ENCODE results near the gene KRTAP5-4.

The KRTAP5-4 gene

GRCh38 chr11:1645357-1645821 is 23.5 kb upstream of the KRTAP5-4 start:
- Histone ChIP-seq H3K23ac (ENCODE audit: low read length in 2 of 2) (no peak overlapping the region), H2BK5ac (ENCODE audit: low read depth, low read length, poor library complexity, severe bottlenecking) (no peak overlapping the region), H3K4me3 (ENCODE audit: insufficient read depth in 1 of 2, low read depth in 1 of 2, low read length in 2 of 2) (no peak overlapping the region), H2AK5ac (ENCODE audit: low read length, severe bottlenecking) (no peak overlapping the region), H3K9me3 (ENCODE audit: control insufficient read depth, low read length) (no peaks in the 10 kb centered on the region), H3K27ac (ENCODE audit: low read length, poor library complexity, severe bottlenecking) (no peak overlapping the region), H2BK15ac (ENCODE audit: low read depth, poor library complexity, severe bottlenecking) (no peak overlapping the region), H3K79me1 (replicated peaks; ENCODE audit: low read length, poor library complexity, severe bottlenecking) (no peaks in the 10 kb centered on the region), H2BK120ac (ENCODE audit: low read depth, low read length) (no peak overlapping the region), H4K8ac (ENCODE audit: low read length) (no peak overlapping the region), H3K9ac (ENCODE audit: low read length) (no peak overlapping the region), H3K4me2 (ENCODE audit: low read length, poor library complexity, severe bottlenecking) (no peak overlapping the region), H3K14ac (ENCODE audit: low read length in 2 of 2) (no peak overlapping the region), H3K4me1 (ENCODE audit: control insufficient read depth, insufficient read depth, low read depth, low read length) (no peaks in the 10 kb centered on the region), H3K4ac (ENCODE audit: low read depth in 1 of 2, low read length in 2 of 2) (no peak overlapping the region), H3K36me3 (ENCODE audit: control insufficient read depth in 1 of 2, insufficient read depth in 2 of 2, low read depth in 1 of 2, low read length in 2 of 2) (peaks cover 0 to 2% of the 10 kb centered on the region in 2 experiments), H2AFZ (ENCODE audit: low read depth, low read length) (no peak overlapping the region), H3K27me3 (ENCODE audit: control insufficient read depth in 1 of 2, insufficient read depth in 1 of 2, low read length in 2 of 2) (peaks cover 36 to 53% of the 10 kb centered on the region in 2 experiments), H4K91ac (ENCODE audit: low read length) (no peak overlapping the region), H3K18ac (ENCODE audit: low read depth in 1 of 2, low read length in 2 of 2) (no peak overlapping the region), H2BK12ac (ENCODE audit: low read length in 2 of 2) (no peak overlapping the region)
- 85% methylated on average over 12 of the region's 12 CpGs for WGBS
- DNase-seq: no peak

- Histone ChIP-seq H4K8ac (ENCODE audit: low read length) (no peak overlapping the region), H2BK12ac (ENCODE audit: low read length in 2 of 2) (no peak overlapping the region), H3K9me3 (ENCODE audit: control insufficient read depth, low read length) (no peaks in the 10 kb centered on the region), H3K27ac (ENCODE audit: low read length, poor library complexity, severe bottlenecking) (no peak overlapping the region), H3K14ac (ENCODE audit: low read length in 2 of 2) (no peak overlapping the region), H3K4me1 (ENCODE audit: control insufficient read depth, insufficient read depth, low read depth, low read length) (no peaks in the 10 kb centered on the region), H4K91ac (ENCODE audit: low read length) (no peak overlapping the region), H3K4ac (ENCODE audit: low read depth in 1 of 2, low read length in 2 of 2) (no peak overlapping the region), H3K23ac (ENCODE audit: low read length in 2 of 2) (no peak overlapping the region), H2BK120ac (ENCODE audit: low read depth, low read length) (no peak overlapping the region), H2BK5ac (ENCODE audit: low read depth, low read length, poor library complexity, severe bottlenecking) (no peak overlapping the region), H3K9ac (ENCODE audit: low read length) (no peak overlapping the region), H3K4me3 (ENCODE audit: insufficient read depth in 1 of 2, low read depth in 1 of 2, low read length in 2 of 2) (no peak overlapping the region), H3K27me3 (ENCODE audit: control insufficient read depth in 1 of 2, insufficient read depth in 1 of 2, low read length in 2 of 2) (peaks cover 38 to 54% of the 10 kb centered on the region in 2 experiments), H3K36me3 (ENCODE audit: control insufficient read depth in 1 of 2, insufficient read depth in 2 of 2, low read depth in 1 of 2, low read length in 2 of 2) (peaks cover 0 to 2% of the 10 kb centered on the region in 2 experiments), H2AK5ac (ENCODE audit: low read length, severe bottlenecking) (no peak overlapping the region), H2AFZ (ENCODE audit: low read depth, low read length) (no peak overlapping the region), H3K18ac (ENCODE audit: low read depth in 1 of 2, low read length in 2 of 2) (no peak overlapping the region), H3K4me2 (ENCODE audit: low read length, poor library complexity, severe bottlenecking) (no peak overlapping the region), H3K79me1 (replicated peaks; ENCODE audit: low read length, poor library complexity, severe bottlenecking) (no peaks in the 10 kb centered on the region), H2BK15ac (ENCODE audit: low read depth, poor library complexity, severe bottlenecking) (no peak overlapping the region)
- DNase-seq: no peak
- WGBS: 86% methylated on average over 20 of the region's 20 CpGs
These were observed 22.8 kb upstream of the KRTAP5-4 start for GRCh38 chr11:1644601-1645356.

GRCh38 chr11:1643146-1643690 is 21.3 kb upstream of the KRTAP5-4 start:
- Histone ChIP-seq H3K18ac (ENCODE audit: low read depth in 1 of 2, low read length in 2 of 2) (no peak overlapping the region), H3K4ac (ENCODE audit: low read depth in 1 of 2, low read length in 2 of 2) (no peak overlapping the region), H2BK15ac (ENCODE audit: low read depth, poor library complexity, severe bottlenecking) (no peak overlapping the region), H3K79me1 (replicated peaks; ENCODE audit: low read length, poor library complexity, severe bottlenecking) (no peaks in the 10 kb centered on the region), H3K9ac (ENCODE audit: low read length) (no peak overlapping the region), H3K4me2 (ENCODE audit: low read length, poor library complexity, severe bottlenecking) (no peak overlapping the region), H2BK5ac (ENCODE audit: low read depth, low read length, poor library complexity, severe bottlenecking) (no peak overlapping the region), H4K8ac (ENCODE audit: low read length) (no peak overlapping the region), H2AK5ac (ENCODE audit: low read length, severe bottlenecking) (no peak overlapping the region), H3K9me3 (ENCODE audit: control insufficient read depth, low read length) (no peaks in the 10 kb centered on the region), H3K27ac (ENCODE audit: low read length, poor library complexity, severe bottlenecking) (no peak overlapping the region), H3K4me1 (ENCODE audit: control insufficient read depth, insufficient read depth, low read depth, low read length) (no peaks in the 10 kb centered on the region), H2BK12ac (ENCODE audit: low read length in 2 of 2) (no peak overlapping the region), H2AFZ (ENCODE audit: low read depth, low read length) (no peak overlapping the region), H3K36me3 (ENCODE audit: control insufficient read depth in 1 of 2, insufficient read depth in 2 of 2, low read depth in 1 of 2, low read length in 2 of 2) (peaks cover 0 to 2% of the 10 kb centered on the region in 2 experiments), H4K91ac (ENCODE audit: low read length) (no peak overlapping the region), H3K23ac (ENCODE audit: low read length in 2 of 2) (no peak overlapping the region), H3K14ac (ENCODE audit: low read length in 2 of 2) (no peak overlapping the region), H2BK120ac (ENCODE audit: low read depth, low read length) (no peak overlapping the region), H3K27me3 (ENCODE audit: control insufficient read depth in 1 of 2, insufficient read depth in 1 of 2, low read length in 2 of 2) (peaks cover 50 to 69% of the 10 kb centered on the region in 2 experiments), H3K4me3 (ENCODE audit: insufficient read depth in 1 of 2, low read depth in 1 of 2, low read length in 2 of 2) (no peak overlapping the region)
- DNase-seq: no peak
- 87% methylated on average over 18 of the region's 20 CpGs for WGBS

- H3K27ac ChIP-seq (ENCODE audit: low read length, poor library complexity, severe bottlenecking): no peak overlapping the region
- no peak overlapping the region for H3K9ac ChIP-seq (ENCODE audit: low read length)
- H3K36me3 ChIP-seq (ENCODE audit: control insufficient read depth in 1 of 2, insufficient read depth in 2 of 2, low read depth in 1 of 2, low read length in 2 of 2): peaks cover 0 to 2% of the 10 kb centered on the region in 2 experiments
- H3K4me1 ChIP-seq (ENCODE audit: control insufficient read depth, insufficient read depth, low read depth, low read length): no peaks in the 10 kb centered on the region
- H2BK15ac ChIP-seq (ENCODE audit: low read depth, poor library complexity, severe bottlenecking): no peak overlapping the region
- 78% methylated on average over 29 of the region's 29 CpGs for WGBS
- no peak overlapping the region for H3K4ac ChIP-seq (ENCODE audit: low read depth in 1 of 2, low read length in 2 of 2)
- no peak overlapping the region for H2AK5ac ChIP-seq (ENCODE audit: low read length, severe bottlenecking)
- no peak overlapping the region for H2BK5ac ChIP-seq (ENCODE audit: low read depth, low read length, poor library complexity, severe bottlenecking)
- no peaks in the 10 kb centered on the region for H3K9me3 ChIP-seq (ENCODE audit: control insufficient read depth, low read length)
- H2BK12ac ChIP-seq (ENCODE audit: low read length in 2 of 2): no peak overlapping the region
- H3K27me3 ChIP-seq (ENCODE audit: control insufficient read depth in 1 of 2, insufficient read depth in 1 of 2, low read length in 2 of 2): peaks cover 50 to 73% of the 10 kb centered on the region in 2 experiments
- H3K18ac ChIP-seq (ENCODE audit: low read depth in 1 of 2, low read length in 2 of 2): no peak overlapping the region
- no peak overlapping the region for H2BK120ac ChIP-seq (ENCODE audit: low read depth, low read length)
- no peaks in the 10 kb centered on the region for H3K79me1 ChIP-seq (replicated peaks; ENCODE audit: low read length, poor library complexity, severe bottlenecking)
- H3K23ac ChIP-seq (ENCODE audit: low read length in 2 of 2): no peak overlapping the region
- H2AFZ ChIP-seq (ENCODE audit: low read depth, low read length): no peak overlapping the region
- H3K4me3 ChIP-seq (ENCODE audit: insufficient read depth in 1 of 2, low read depth in 1 of 2, low read length in 2 of 2): no peak overlapping the region
- H3K4me2 ChIP-seq (ENCODE audit: low read length, poor library complexity, severe bottlenecking): no peak overlapping the region
- DNase-seq: no peak
- H3K14ac ChIP-seq (ENCODE audit: low read length in 2 of 2): no peak overlapping the region
- H4K91ac ChIP-seq (ENCODE audit: low read length): no peak overlapping the region
- no peak overlapping the region for H4K8ac ChIP-seq (ENCODE audit: low read length)
These were observed 20.6 kb upstream of the KRTAP5-4 start for GRCh38 chr11:1642288-1643145.

Data from mesenchymal stem cell (in vitro differentiated cells and primary cell).